Epithelial cell of alveolus of lung (primary cell): ENCODE results near the gene ACSF3. TPM values are rescaled to one million over a fixed set of nuclear protein-coding genes. Genes with fewer than 3 reads are reported as not detected.

Experiments used
- total RNA-seq: library from RNA; depleted of rRNA; stranded (reverse); fragments of >200 nt; gene quantifications from 2 replicates; pipeline ENCODE4 v1.2.1, GENCODE V29; 2015

The ACSF3 gene
- total RNA-seq: 27.3 and 27.9 TPM in 2 replicates

GRCh38 chr16:89093602-89094251, at the start of gene ACSF3:
Gene ACSF3 (plus strand): TSS chr16:89093852. CDS start chr16:89100682, 6,830 bp downstream.

GRCh38 chr16:89171216-89172170, 77.8 kb downstream of the ACSF3 start, which contains the start of gene CDH15:
Gene CDH15 (plus strand): TSS chr16:89171748. CDS start chr16:89171832, 84 bp downstream.

GRCh38 chr16:89200124-89200849, 106.6 kb downstream of the ACSF3 start, which contains the start of gene SLC22A31:
Gene SLC22A31 (minus strand): TSS chr16:89200537. CDS start chr16:89200501, 36 bp downstream.

Other genes starting within 250 kb of the ACSF3 start
- 19.0 and 40.9 TPM in 2 replicates for gene GALNS, start 236.9 kb upstream of the ACSF3 start, total RNA-seq
- gene TRAPPC2L, start 236.7 kb upstream of the ACSF3 start, total RNA-seq: 32.6 and 40.5 TPM in 2 replicates
- not detected in 2 replicates for gene PABPN1L, start 227.2 kb upstream of the ACSF3 start, total RNA-seq
- not detected in 2 replicates for gene CBFA2T3, start 116.6 kb upstream of the ACSF3 start, total RNA-seq
- under 0.01 and 2.4 TPM in 2 replicates for gene CDH15, start 77.9 kb downstream of the ACSF3 start, total RNA-seq
- 11.1 TPM in 1 of 2 replicates, not detected in the other for gene SLC22A31, start 106.7 kb downstream of the ACSF3 start, total RNA-seq
- 6.5 and 8.8 TPM in 2 replicates for gene ZNF778, start 123.9 kb downstream of the ACSF3 start, total RNA-seq